Measurements from ENCODE around the gene PAK4.
"Not testable (repeated sequence)": the region's sequence is repeated elsewhere in the genome, so short reads cannot be mapped to it uniquely, and the experiment has no call there.

The PAK4 gene

GRCh38 chr19:39208175-39208795, 82.7 kb downstream of the PAK4 start:
- no peak for DNase-seq

- DNase-seq: no peak
These were observed 83.6 kb downstream of the PAK4 start for GRCh38 chr19:39209196-39209595.

- DNase-seq: no peak
These were observed 86.3 kb downstream of the PAK4 start for GRCh38 chr19:39211731-39212374.

DNA sequence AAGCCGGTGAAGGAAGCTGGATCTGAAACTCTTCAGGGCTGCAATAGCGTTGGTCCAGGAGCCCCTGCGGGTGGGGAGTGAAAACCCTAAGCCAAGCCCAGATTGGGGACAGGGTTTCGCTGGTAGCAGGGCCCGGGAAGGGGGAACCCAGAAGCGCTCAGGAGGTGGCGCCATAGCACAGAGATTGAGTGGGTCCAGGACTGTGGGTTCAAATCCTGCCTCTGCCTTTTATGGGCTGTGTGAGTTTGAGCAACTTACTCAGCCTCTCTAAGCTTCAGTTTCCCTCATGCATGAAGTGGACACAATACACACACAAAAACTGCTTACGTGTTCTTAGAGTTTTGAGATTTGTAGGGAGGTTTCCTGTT, 86.8 kb downstream of the PAK4 start:
- DNase-seq: peak in 4 of 5 experiments; percentile 22 to 66 (median 36)

DNA sequence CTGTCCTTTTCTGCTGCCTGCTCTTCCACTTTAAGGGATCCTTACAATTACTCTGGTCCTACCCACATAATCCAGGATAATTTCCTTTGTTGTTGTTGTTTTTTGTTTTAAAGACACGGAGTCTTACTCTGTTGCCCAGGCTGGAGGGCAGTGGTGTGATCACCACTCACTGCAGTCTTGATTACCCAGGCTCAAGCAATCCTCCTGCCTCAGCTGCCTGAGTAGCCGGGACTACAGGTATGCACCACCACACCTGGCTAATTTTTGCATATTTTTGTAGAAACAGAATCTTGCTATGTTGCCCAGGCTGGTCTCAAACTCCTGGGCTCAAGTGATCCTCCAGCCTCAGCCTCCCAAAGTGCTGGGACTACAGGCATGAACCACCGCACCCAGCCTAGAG, 89.7 kb downstream of the PAK4 start:
- not testable (repeated sequence) for DNase-seq

GRCh38 chr19:39217094-39217493, 91.5 kb downstream of the PAK4 start:
- DNase-seq: no peak

GRCh38 chr19:39218230-39219007, 92.8 kb downstream of the PAK4 start:
- DNase-seq: no peak

DNA sequence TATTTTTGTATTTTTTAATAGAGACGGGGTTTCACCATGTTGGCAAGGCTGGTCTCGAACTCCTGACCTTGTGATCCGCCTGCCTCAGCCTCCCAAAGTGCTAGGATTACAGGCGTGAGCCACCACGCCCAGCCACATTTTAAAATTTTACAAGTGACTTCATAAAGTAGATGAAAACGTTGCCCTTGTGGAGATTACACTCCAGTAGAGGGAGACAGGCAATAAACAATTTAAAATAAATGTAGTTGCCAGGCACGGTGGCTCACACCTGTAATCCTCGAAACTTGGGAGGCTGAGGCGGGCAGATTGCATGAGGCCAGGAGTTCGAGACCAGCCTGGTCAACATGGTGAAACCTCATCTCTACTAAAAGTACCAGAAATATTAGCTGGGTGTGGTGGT, 93.5 kb downstream of the PAK4 start:
- DNase-seq: not testable (repeated sequence)

DNA sequence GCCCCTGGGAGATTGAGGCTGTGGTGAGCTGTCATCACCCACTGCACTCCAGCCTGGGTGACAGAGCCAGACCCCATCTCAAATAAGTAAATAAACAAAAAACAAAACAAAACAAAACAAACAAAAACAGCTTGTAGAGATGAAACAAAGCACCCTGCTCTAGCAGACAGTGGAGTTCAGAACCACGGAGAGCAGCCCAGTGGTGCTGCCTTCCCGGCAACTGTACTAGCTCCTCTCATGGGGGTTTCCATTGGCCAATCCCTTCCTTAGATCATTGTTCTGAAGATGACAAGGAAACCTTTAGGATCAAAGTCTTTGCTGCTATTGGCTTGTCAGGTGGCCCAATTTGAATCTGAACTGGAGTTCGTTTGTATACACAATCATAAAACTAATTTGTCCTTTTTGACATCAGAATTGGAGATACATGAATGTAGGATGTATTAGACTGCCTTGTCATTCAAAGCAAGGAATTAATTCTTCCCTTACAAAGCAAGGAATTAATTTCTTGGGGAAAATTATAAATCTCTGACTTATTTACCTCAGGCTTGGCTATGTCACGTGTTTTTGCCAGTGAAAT, 98.2 kb downstream of the PAK4 start:
- no peak for DNase-seq

DNA sequence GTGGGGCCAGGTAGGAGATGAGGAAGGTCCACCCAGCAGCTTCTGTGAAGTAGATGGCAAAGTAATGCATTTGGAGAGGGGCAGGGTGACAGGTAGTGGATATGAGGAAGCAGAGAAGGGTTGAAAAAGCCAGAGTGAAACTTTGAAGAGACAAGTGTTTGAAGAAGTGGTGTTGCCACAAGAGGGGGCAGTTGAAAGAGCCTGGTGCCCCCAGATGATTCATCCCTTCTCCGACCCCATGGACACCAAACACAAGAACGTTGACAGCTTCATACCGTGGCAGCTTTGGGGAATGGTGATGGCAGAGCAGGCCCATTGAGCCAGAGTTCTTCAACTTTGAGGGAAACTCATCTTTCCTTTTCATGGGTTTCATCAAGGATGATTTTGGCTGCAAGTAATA, 99.3 kb downstream of the PAK4 start:
- DNase-seq: no peak

All from T-helper 2 cell (primary cell).